Measurements from ENCODE around the gene KCTD15. TPM values are rescaled to one million over a fixed set of nuclear protein-coding genes. Genes with fewer than 3 reads are reported as not detected.

The KCTD15 gene
- total RNA-seq, 1 experiment from 2014 or later: 41.5 TPM

GRCh38 chr19:33806434-33806881 is 9.8 kb downstream of the KCTD15 start (continued):
- TF ChIP-seq FOXK1 (CRISPR knock-in tag; IDR thresholded peaks at IDR 0.05): no peak
- TF ChIP-seq JUN (CRISPR knock-in tag; IDR thresholded peaks at IDR 0.05): no peak
- TF ChIP-seq FOXP1 (CRISPR knock-in tag; IDR thresholded peaks at IDR 0.05; ENCODE audit: borderline replicate concordance): no peak
- TF ChIP-seq TEAD4 (CRISPR knock-in tag; IDR thresholded peaks at IDR 0.05): no peak
- no peak for TF ChIP-seq NR3C1 (CRISPR knock-in tag; conservative IDR thresholded peaks at IDR 0.05; ENCODE audit: low read depth)

GRCh38 chr19:33808399-33808798 is 11.7 kb downstream of the KCTD15 start:
- ATAC-seq (no peak), DNase-seq (ENCODE audit: low spot score) (no peak)
- H3K9me3 Mint-ChIP-seq: no peaks in the 10 kb centered on the region
- no peaks in the 10 kb centered on the region for H3K27me3 Mint-ChIP-seq (ENCODE audit: low read depth)
- ChIA-PET CTCF (no interaction called here), POLR2A (no interaction called here)
- H3K36me3 Mint-ChIP-seq: peaks cover 32% of the 10 kb centered on the region
- H3K27ac Mint-ChIP-seq: no peak overlapping the region
- H3K4me3 Mint-ChIP-seq: no peak overlapping the region
- H3K4me1 Mint-ChIP-seq: no peaks in the 10 kb centered on the region; the same call in 1 of the 2 replicates
- TF ChIP-seq TEAD1 (CRISPR knock-in tag; IDR thresholded peaks at IDR 0.05) (no peak), ZNF138 (CRISPR knock-in tag; conservative IDR thresholded peaks at IDR 0.05) (no peak), SMAD4 (CRISPR knock-in tag; IDR thresholded peaks at IDR 0.05) (no peak), HMGA2 (CRISPR knock-in tag; IDR thresholded peaks at IDR 0.05) (no peak), CREB1 (CRISPR knock-in tag; IDR thresholded peaks at IDR 0.05) (no peak), SMAD3 (CRISPR knock-in tag; IDR thresholded peaks at IDR 0.05; ENCODE audit: borderline replicate concordance) (no peak), ETV6 (CRISPR knock-in tag; IDR thresholded peaks at IDR 0.05) (no peak)

DNA sequence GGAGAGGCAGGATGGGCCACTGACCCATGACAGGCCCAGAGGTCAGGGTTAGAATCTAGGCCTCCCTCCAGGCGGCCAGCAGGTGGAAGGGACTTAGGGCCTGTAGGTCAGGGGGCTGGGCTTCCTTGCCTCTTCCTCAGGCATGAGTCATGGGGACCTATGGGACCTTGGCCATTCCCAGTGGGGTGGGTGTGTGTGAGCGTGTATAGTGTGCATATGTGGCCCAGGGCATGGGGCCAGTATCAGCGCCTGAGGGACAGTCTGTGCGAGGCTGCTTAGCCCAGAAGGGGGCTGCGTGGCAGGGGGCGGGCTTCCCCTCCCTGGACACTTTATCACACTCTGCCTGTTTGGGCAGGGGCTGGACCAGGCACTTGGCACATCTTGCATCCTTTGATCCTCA is 13.3 kb downstream of the KCTD15 start:
- H3K36me3 Mint-ChIP-seq: peaks cover 29% of the 10 kb centered on the region
- DNase-seq (ENCODE audit: low spot score): no peak
- CTCF ChIA-PET: interaction anchor here (0.8 kb wide), 1 partner anchor 394 kb away, joined by 3 read pairs; no protein-coding TSS in a partner anchor
- POLR2A ChIA-PET: no interaction called here
- TF ChIP-seq ATF2 (CRISPR knock-in tag; IDR thresholded peaks at IDR 0.05; ENCODE audit: borderline replicate concordance, low read depth) (no peak), FOXJ3 (CRISPR knock-in tag; IDR thresholded peaks at IDR 0.05; ENCODE audit: borderline replicate concordance) (no peak), ZBTB43 (CRISPR knock-in tag; IDR thresholded peaks at IDR 0.05) (no peak), USF1 (CRISPR knock-in tag; IDR thresholded peaks at IDR 0.05) (no peak), NFYB (CRISPR knock-in tag; conservative IDR thresholded peaks at IDR 0.05; ENCODE audit: low read depth) (no peak), AR (CRISPR knock-in tag; IDR thresholded peaks at IDR 0.05) (no peak), EMX1 (CRISPR knock-in tag; IDR thresholded peaks at IDR 0.05) (no peak), ZMAT4 (CRISPR knock-in tag; IDR thresholded peaks at IDR 0.05) (no peak)
- TF ChIP-seq, protein P1, sequence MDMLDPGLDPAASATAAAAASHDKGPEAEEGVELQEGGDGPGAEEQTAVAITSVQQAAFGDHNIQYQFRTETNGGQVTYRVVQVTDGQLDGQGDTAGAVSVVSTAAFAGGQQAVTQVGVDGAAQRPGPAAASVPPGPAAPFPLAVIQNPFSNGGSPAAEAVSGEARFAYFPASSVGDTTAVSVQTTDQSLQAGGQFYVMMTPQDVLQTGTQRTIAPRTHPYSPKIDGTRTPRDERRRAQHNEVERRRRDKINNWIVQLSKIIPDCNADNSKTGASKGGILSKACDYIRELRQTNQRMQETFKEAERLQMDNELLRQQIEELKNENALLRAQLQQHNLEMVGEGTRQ (CRISPR knock-in tag; IDR thresholded peaks at IDR 0.05): no peak
- TF ChIP-seq, protein P2, sequence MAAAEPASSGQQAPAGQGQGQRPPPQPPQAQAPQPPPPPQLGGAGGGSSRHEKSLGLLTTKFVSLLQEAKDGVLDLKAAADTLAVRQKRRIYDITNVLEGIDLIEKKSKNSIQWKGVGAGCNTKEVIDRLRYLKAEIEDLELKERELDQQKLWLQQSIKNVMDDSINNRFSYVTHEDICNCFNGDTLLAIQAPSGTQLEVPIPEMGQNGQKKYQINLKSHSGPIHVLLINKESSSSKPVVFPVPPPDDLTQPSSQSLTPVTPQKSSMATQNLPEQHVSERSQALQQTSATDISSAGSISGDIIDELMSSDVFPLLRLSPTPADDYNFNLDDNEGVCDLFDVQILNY (CRISPR knock-in tag; IDR thresholded peaks at IDR 0.05): no peak
- no peak for ATAC-seq
- no peak overlapping the region for H3K27ac Mint-ChIP-seq
- no peak overlapping the region for H3K4me3 Mint-ChIP-seq
- peaks cover 12% of the 10 kb centered on the region for H3K4me1 Mint-ChIP-seq
- no peaks in the 10 kb centered on the region for H3K9me3 Mint-ChIP-seq
- H3K27me3 Mint-ChIP-seq (ENCODE audit: low read depth): no peaks in the 10 kb centered on the region

Measured in WTC11 (cell line).